Measurements from ENCODE around the gene AVPI1.
A peak's percentile ranks its signal among the peaks of the same experiment; 100 is the strongest.
"Not testable (repeated sequence)": the region's sequence is repeated elsewhere in the genome, so short reads cannot be mapped to it uniquely, and the experiment has no call there.

Gene AVPI1

GRCh38 chr10:97640174-97640867 lies 46.7 kb downstream of the AVPI1 start, which contains the start of gene PI4K2A:
Gene PI4K2A (plus strand): TSS chr10:97640671. CDS start chr10:97640743, 72 bp downstream.
- peak; percentile 98 for DNase-seq

DNA sequence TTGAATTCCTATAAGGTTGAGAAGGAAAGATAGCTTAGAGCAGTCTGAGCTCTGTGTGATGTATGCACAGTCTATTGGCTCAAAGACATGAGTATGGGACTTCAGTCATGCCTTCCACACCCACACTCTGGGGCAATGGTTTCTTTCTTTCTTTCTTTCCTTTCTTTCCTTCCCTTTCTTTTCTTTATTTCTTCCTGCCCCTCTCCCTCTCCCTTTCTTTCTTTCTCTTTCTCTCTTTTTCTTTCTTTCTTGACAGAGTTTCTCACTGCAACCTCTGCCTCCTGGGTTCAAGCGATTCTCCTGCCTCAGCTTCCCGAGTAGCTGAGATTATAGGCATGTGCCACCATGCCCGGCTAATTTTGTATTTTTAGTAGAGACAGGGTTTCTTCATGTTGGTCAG lies 48.0 kb downstream of the AVPI1 start:
- DNase-seq = not testable (repeated sequence)

GRCh38 chr10:97635577-97635976 lies 51.5 kb downstream of the AVPI1 start:
- no peak for DNase-seq

GRCh38 chr10:97633921-97634320 lies 53.1 kb downstream of the AVPI1 start:
- DNase-seq = no peak

- peak; percentile 94 for DNase-seq
Measured at GRCh38 chr10:97632949-97633884, 53.8 kb downstream of the AVPI1 start, which contains the start of gene MORN4. Gene MORN4 (minus strand): TSS chr10:97633500. CDS start chr10:97619653, 13,847 bp downstream.

DNA sequence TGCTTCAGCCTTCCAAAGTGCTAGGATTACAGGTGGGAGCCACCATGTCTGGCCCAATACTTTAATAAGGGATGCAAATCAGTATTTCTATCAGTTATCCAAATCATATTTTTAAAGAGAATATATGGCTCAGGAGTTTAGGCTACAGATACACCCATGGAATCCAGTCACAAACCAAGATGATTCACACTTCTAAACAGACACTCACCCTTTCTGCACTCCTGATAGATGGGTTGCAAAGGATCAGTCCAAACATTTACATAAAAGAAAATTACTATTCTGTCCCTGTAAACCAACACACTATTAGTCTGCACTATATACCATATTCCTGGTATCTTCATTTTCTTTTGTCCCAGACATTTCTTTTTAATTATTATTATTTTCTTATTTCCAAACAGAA lies 55.9 kb downstream of the AVPI1 start:
- DNase-seq = no peak

GRCh38 chr10:97629289-97629688 lies 57.8 kb downstream of the AVPI1 start:
- no peak for DNase-seq

GRCh38 chr10:97628228-97628627 lies 58.8 kb downstream of the AVPI1 start:
- DNase-seq = no peak

GRCh38 chr10:97627731-97628130 lies 59.3 kb downstream of the AVPI1 start:
- no peak for DNase-seq

Measured in left hindlimb (tissue), 1 donor.